HepG2 (cell line): ENCODE measurements around the gene GFRA1. TPM values are rescaled to one million over a fixed set of nuclear protein-coding genes. Genes with fewer than 3 reads are reported as not detected.

Experiments used
- FOSL2 ChIP-seq: sonication (generic); formaldehyde crosslinking; IDR thresholded peaks from 2 replicates; pipeline ENCODE4 v1.4.0; 2020; ENCODE audit warnings: missing genetic modification reagents
- NONO ChIP-seq, 2 experiments: fragments of 450-650 bp in 1 of 2; sonication (generic) in 1 of 2; formaldehyde crosslinking in 1 of 2; IDR thresholded peaks in 1 of 2; conservative IDR thresholded peaks in 1 of 2; 2 replicates each; pipeline versions ENCODE4 v1.6.1 to v1.8.0; 2017 to 2022; ENCODE audit warnings: mild to moderate bottlenecking in 1 of 2, missing genetic modification reagents in 1 of 2, moderate library complexity in 1 of 2
- SAFB2 ChIP-seq: sonication (generic); formaldehyde crosslinking; IDR thresholded peaks from 2 replicates; pipeline ENCODE4 v1.5.1; 2020; ENCODE audit warnings: missing genetic modification reagents, low read depth, mild to moderate bottlenecking, borderline replicate concordance
- TEF ChIP-seq: sonication (generic); formaldehyde crosslinking; IDR thresholded peaks from 2 replicates; pipeline ENCODE4 v1.5.0; 2020; ENCODE audit warnings: missing genetic modification reagents
- ZNF576 ChIP-seq: sonication (generic); formaldehyde crosslinking; IDR thresholded peaks from 2 replicates; pipeline ENCODE4 v1.4.0; 2020; ENCODE audit warnings: mild to moderate bottlenecking, missing genetic modification reagents
- ZNF629 ChIP-seq: sonication (generic); formaldehyde crosslinking; conservative IDR thresholded peaks from 2 replicates; pipeline ENCODE4 v1.5.0; 2020; ENCODE audit warnings: missing genetic modification reagents
- ZNF713 ChIP-seq: sonication (generic); formaldehyde crosslinking; IDR thresholded peaks from 2 replicates; pipeline ENCODE4 v1.4.0; 2020; ENCODE audit warnings: mild to moderate bottlenecking, missing genetic modification reagents
- ZNF772 ChIP-seq: sonication (generic); formaldehyde crosslinking; IDR thresholded peaks from 2 replicates; pipeline ENCODE4 v1.5.0; 2020; ENCODE audit warnings: mild to moderate bottlenecking, missing genetic modification reagents
- ZNF800 ChIP-seq: sonication (generic); formaldehyde crosslinking; IDR thresholded peaks from 2 replicates; pipeline ENCODE4 v1.4.0; 2020; ENCODE audit warnings: missing genetic modification reagents
- polyA plus RNA-seq, 8 experiments: library from polyadenylated mRNA; depleted of rRNA in 3 of 8; stranded (reverse) in 7 of 8; unstranded in 1 of 8; fragments of >200 nt; fragmentation: Illumina TruSeq in 4 of 8; extraction: Trizol in 4 of 8; gene quantifications; 2 replicates each; pipeline versions ENCODE4 v1.2.1 to v1.2.3, GENCODE V29; 2011 to 2016; ENCODE audit warnings: low read depth in 4 of 8, missing spikeins in 1 of 8, mixed read lengths in 1 of 8; ENCODE audit not compliant: insufficient read depth in 1 of 8
- total RNA-seq, 5 experiments: library from RNA; depleted of rRNA; stranded (reverse); fragments of >200 nt; fragmentation: Illumina TruSeq; extraction: Trizol; gene quantifications; 2 replicates each; pipeline ENCODE4 v1.2.3, GENCODE V29; 2016; ENCODE audit warnings: low read depth in 1 of 5
- TF ChIP-seq, protein P1 (sequence below), 2 experiments: sonication (generic) in 1 of 2; formaldehyde crosslinking in 1 of 2; IDR thresholded peaks; 2 replicates each; pipeline versions ENCODE4 v1.4.0 to v1.6.1; 2018 to 2020; ENCODE audit warnings: missing genetic modification reagents in 2 of 2, borderline replicate concordance in 1 of 2, low read depth in 1 of 2, mild to moderate bottlenecking in 1 of 2, missing biosample characterization in 1 of 2
- TF ChIP-seq, protein P2 (sequence below), 2 experiments: sonication (generic) in 1 of 2; formaldehyde crosslinking in 1 of 2; IDR thresholded peaks; 2 replicates each; pipeline versions ENCODE4 v1.6.1 to v1.9.0; 2014 to 2022; ENCODE audit warnings: antibody characterized with exemption in 1 of 2, borderline replicate concordance in 1 of 2, inconsistent platforms in 1 of 2, low read depth in 1 of 2, missing genetic modification reagents in 1 of 2
- TF ChIP-seq, protein P3 (sequence below): sonication (generic); formaldehyde crosslinking; IDR thresholded peaks from 2 replicates; pipeline ENCODE4 v1.4.0; 2020; ENCODE audit warnings: missing genetic modification reagents

Gene GFRA1
- total and polyA plus RNA-seq, 2 of the 13 experiments (the other 11 are each of a cell fraction or from before 2014, with no cell fraction given), result not detected

GRCh38 chr10:116056445-116057293, 216.3 kb downstream of the GFRA1 start (continued):
- TF ChIP-seq TEF (no peak), ZNF772 (no peak), NONO (IDR thresholded peaks at IDR 0.05) (no peak), NONO (CRISPR knock-in tag; conservative IDR thresholded peaks at IDR 0.05) (peak; percentile 81), ZNF576 (no peak), SAFB2 (CRISPR knock-in tag) (no peak), FOSL2 (CRISPR knock-in tag) (peak; percentile 87), ZNF800 (CRISPR knock-in tag) (peak; percentile 54; the same call in 1 of the 2 replicates), ZNF629 (CRISPR knock-in tag) (0 out of 2 replicates have a peak, but pooled peaks have one; percentile 27), ZNF713 (CRISPR knock-in tag) (no peak)
- TF ChIP-seq, protein P1, sequence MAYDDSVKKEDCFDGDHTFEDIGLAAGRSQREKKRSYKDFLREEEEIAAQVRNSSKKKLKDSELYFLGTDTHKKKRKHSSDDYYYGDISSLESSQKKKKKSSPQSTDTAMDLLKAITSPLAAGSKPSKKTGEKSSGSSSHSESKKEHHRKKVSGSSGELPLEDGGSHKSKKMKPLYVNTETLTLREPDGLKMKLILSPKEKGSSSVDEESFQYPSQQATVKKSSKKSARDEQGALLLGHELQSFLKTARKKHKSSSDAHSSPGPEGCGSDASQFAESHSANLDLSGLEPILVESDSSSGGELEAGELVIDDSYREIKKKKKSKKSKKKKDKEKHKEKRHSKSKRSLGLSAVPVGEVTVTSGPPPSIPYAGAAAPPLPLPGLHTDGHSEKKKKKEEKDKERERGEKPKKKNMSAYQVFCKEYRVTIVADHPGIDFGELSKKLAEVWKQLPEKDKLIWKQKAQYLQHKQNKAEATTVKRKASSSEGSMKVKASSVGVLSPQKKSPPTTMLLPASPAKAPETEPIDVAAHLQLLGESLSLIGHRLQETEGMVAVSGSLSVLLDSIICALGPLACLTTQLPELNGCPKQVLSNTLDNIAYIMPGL (CRISPR knock-in tag; IDR thresholded peaks at IDR 0.05; ENCODE audit: borderline replicate concordance in 1 of 2, low read depth in 1 of 2), result no peak
- TF ChIP-seq, protein P2, sequence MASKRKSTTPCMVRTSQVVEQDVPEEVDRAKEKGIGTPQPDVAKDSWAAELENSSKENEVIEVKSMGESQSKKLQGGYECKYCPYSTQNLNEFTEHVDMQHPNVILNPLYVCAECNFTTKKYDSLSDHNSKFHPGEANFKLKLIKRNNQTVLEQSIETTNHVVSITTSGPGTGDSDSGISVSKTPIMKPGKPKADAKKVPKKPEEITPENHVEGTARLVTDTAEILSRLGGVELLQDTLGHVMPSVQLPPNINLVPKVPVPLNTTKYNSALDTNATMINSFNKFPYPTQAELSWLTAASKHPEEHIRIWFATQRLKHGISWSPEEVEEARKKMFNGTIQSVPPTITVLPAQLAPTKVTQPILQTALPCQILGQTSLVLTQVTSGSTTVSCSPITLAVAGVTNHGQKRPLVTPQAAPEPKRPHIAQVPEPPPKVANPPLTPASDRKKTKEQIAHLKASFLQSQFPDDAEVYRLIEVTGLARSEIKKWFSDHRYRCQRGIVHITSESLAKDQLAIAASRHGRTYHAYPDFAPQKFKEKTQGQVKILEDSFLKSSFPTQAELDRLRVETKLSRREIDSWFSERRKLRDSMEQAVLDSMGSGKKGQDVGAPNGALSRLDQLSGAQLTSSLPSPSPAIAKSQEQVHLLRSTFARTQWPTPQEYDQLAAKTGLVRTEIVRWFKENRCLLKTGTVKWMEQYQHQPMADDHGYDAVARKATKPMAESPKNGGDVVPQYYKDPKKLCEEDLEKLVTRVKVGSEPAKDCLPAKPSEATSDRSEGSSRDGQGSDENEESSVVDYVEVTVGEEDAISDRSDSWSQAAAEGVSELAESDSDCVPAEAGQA (IDR thresholded peaks at IDR 0.05; ENCODE audit: low read depth), result peak; percentile 43; the same call in 1 of the 2 replicates
- TF ChIP-seq, protein P2 (CRISPR knock-in tag; IDR thresholded peaks at IDR 0.05; ENCODE audit: borderline replicate concordance), result no peak
- TF ChIP-seq, protein P3, sequence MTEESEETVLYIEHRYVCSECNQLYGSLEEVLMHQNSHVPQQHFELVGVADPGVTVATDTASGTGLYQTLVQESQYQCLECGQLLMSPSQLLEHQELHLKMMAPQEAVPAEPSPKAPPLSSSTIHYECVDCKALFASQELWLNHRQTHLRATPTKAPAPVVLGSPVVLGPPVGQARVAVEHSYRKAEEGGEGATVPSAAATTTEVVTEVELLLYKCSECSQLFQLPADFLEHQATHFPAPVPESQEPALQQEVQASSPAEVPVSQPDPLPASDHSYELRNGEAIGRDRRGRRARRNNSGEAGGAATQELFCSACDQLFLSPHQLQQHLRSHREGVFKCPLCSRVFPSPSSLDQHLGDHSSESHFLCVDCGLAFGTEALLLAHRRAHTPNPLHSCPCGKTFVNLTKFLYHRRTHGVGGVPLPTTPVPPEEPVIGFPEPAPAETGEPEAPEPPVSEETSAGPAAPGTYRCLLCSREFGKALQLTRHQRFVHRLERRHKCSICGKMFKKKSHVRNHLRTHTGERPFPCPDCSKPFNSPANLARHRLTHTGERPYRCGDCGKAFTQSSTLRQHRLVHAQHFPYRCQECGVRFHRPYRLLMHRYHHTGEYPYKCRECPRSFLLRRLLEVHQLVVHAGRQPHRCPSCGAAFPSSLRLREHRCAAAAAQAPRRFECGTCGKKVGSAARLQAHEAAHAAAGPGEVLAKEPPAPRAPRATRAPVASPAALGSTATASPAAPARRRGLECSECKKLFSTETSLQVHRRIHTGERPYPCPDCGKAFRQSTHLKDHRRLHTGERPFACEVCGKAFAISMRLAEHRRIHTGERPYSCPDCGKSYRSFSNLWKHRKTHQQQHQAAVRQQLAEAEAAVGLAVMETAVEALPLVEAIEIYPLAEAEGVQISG (CRISPR knock-in tag), result peak; percentile 72
